ENCODE measurements around the gene BICC1. TPM values are rescaled to one million over a fixed set of nuclear protein-coding genes. Genes with fewer than 3 reads are reported as not detected.

BICC1 gene
- total RNA-seq, 4 donors from 2014 or later: 1.3 to 29.7 (median 17.5) TPM

GRCh38 chr10:58565271-58565670 lies 52.6 kb downstream of the BICC1 start:
- no peaks in the 10 kb centered on the region for H3K4me1 ChIP-seq
- no peaks in the 10 kb centered on the region for H3K36me3 ChIP-seq
- H3K27ac ChIP-seq: no peak overlapping the region
- no peak for DNase-seq
- peaks cover 0 to 7% of the 10 kb centered on the region in 2 donors for H3K9me3 ChIP-seq
- no peak for TF ChIP-seq POLR2A (IDR thresholded peaks at IDR 0.05)
- no peak for TF ChIP-seq CTCF (IDR thresholded peaks at IDR 0.05)
- H3K27me3 ChIP-seq: no peaks in the 10 kb centered on the region
- intact Hi-C loops (cut with DNase I; ENCODE audit: low total_unique reads): no loop called here
- no peak overlapping the region for H3K4me3 ChIP-seq

GRCh38 chr10:58567652-58568051 lies 55.0 kb downstream of the BICC1 start:
- DNase-seq: no peak
- intact Hi-C loops (cut with DNase I; ENCODE audit: low total_unique reads): no loop called here
- Histone ChIP-seq H3K9me3 (peaks cover 0 to 2% of the 10 kb centered on the region in 2 donors), H3K27ac (no peak overlapping the region), H3K4me1 (no peaks in the 10 kb centered on the region), H3K4me3 (no peak overlapping the region), H3K36me3 (no peaks in the 10 kb centered on the region), H3K27me3 (no peaks in the 10 kb centered on the region)
- TF ChIP-seq CTCF (IDR thresholded peaks at IDR 0.05) (no peak), POLR2A (IDR thresholded peaks at IDR 0.05) (no peak)

- no peak for TF ChIP-seq POLR2A (IDR thresholded peaks at IDR 0.05)
- no peak for TF ChIP-seq CTCF (IDR thresholded peaks at IDR 0.05)
- intact Hi-C loops (cut with DNase I; ENCODE audit: low total_unique reads): no loop called here
- no peaks in the 10 kb centered on the region for H3K27me3 ChIP-seq
- no peak overlapping the region for H3K27ac ChIP-seq
- DNase-seq: no peak
- no peaks in the 10 kb centered on the region for H3K9me3 ChIP-seq
- no peaks in the 10 kb centered on the region for H3K36me3 ChIP-seq
- no peak overlapping the region for H3K4me3 ChIP-seq
- no peaks in the 10 kb centered on the region for H3K4me1 ChIP-seq
Observed at GRCh38 chr10:58568428-58568935, 55.8 kb downstream of the BICC1 start.

- DNase-seq: no peak
Observed at GRCh38 chr10:58570307-58570723, 57.6 kb downstream of the BICC1 start.

GRCh38 chr10:58570979-58571378 lies 58.3 kb downstream of the BICC1 start:
- H3K27me3 ChIP-seq: no peaks in the 10 kb centered on the region
- H3K4me3 ChIP-seq: no peak overlapping the region
- H3K27ac ChIP-seq: no peak overlapping the region
- no peaks in the 10 kb centered on the region for H3K9me3 ChIP-seq
- no peak for TF ChIP-seq CTCF (IDR thresholded peaks at IDR 0.05)
- TF ChIP-seq POLR2A (IDR thresholded peaks at IDR 0.05): no peak
- DNase-seq: no peak
- H3K4me1 ChIP-seq: no peaks in the 10 kb centered on the region
- no peaks in the 10 kb centered on the region for H3K36me3 ChIP-seq
- intact Hi-C loops (cut with DNase I; ENCODE audit: low total_unique reads): no loop called here

More at GRCh38 chr10:58570307-58570723, 57.6 kb downstream of the BICC1 start:
- Histone ChIP-seq H3K4me1 (no peaks in the 10 kb centered on the region), H3K27ac (no peak overlapping the region), H3K27me3 (no peaks in the 10 kb centered on the region), H3K9me3 (no peaks in the 10 kb centered on the region), H3K36me3 (no peaks in the 10 kb centered on the region), H3K4me3 (no peak overlapping the region)
- intact Hi-C loops (cut with DNase I; ENCODE audit: low total_unique reads): no loop called here
- TF ChIP-seq CTCF (IDR thresholded peaks at IDR 0.05): no peak
- TF ChIP-seq POLR2A (IDR thresholded peaks at IDR 0.05): no peak
